HEK293 (cell line): ENCODE data around the gene CRY2.

Source experiments
- GLIS1 ChIP-seq: fragments of 450-650 bp; formaldehyde crosslinking; IDR thresholded peaks from 2 replicates; pipeline ENCODE4 v1.5.1; 2016; ENCODE audit warnings: missing biosample characterization, missing genetic modification characterization
- ZBTB21 ChIP-seq: fragments of 450-650 bp; formaldehyde crosslinking; IDR thresholded peaks from 2 replicates; pipeline ENCODE4 v1.5.1; 2017; ENCODE audit warnings: missing biosample characterization, missing genetic modification characterization
- ZNF157 ChIP-seq: fragments of 450-650 bp; formaldehyde crosslinking; IDR thresholded peaks from 2 replicates; pipeline ENCODE4 v1.5.1; 2016; ENCODE audit warnings: missing biosample characterization, missing genetic modification characterization
- ZNF16 ChIP-seq: fragments of 450-650 bp; formaldehyde crosslinking; IDR thresholded peaks from 2 replicates; pipeline ENCODE4 v1.5.1; 2016; ENCODE audit warnings: low read depth, missing biosample characterization, missing genetic modification characterization
- ZNF239 ChIP-seq: fragments of 450-650 bp; formaldehyde crosslinking; IDR thresholded peaks from 2 replicates; pipeline ENCODE4 v1.5.1; 2016; ENCODE audit warnings: missing biosample characterization, missing genetic modification characterization
- ZNF544 ChIP-seq: fragments of 450-650 bp; formaldehyde crosslinking; IDR thresholded peaks from 2 replicates; pipeline ENCODE4 v1.5.0; 2017; ENCODE audit warnings: missing biosample characterization, missing genetic modification characterization
- ZNF548 ChIP-seq: fragments of 450-650 bp; formaldehyde crosslinking; IDR thresholded peaks from 2 replicates; pipeline ENCODE4 v1.5.1; 2016; ENCODE audit warnings: missing biosample characterization, missing genetic modification characterization
- ZNF670 ChIP-seq: fragments of 450-650 bp; formaldehyde crosslinking; IDR thresholded peaks from 2 replicates; pipeline ENCODE4 v1.5.1; 2016; ENCODE audit warnings: missing biosample characterization, missing genetic modification characterization, low read depth
- ZNF76 ChIP-seq: fragments of 450-650 bp; formaldehyde crosslinking; IDR thresholded peaks from 2 replicates; pipeline ENCODE4; 2016; ENCODE audit warnings: low read depth, missing biosample characterization, missing genetic modification characterization, borderline replicate concordance
- TF ChIP-seq, protein P1 (sequence below): sonication (generic); formaldehyde crosslinking; IDR thresholded peaks from 2 replicates; pipeline ENCODE4 v1.8.1; 2022; ENCODE audit warnings: mild to moderate bottlenecking, moderate library complexity, missing genetic modification reagents
- TF ChIP-seq, protein P2 (sequence below): fragments of 450-650 bp; formaldehyde crosslinking; IDR thresholded peaks from 2 replicates; pipeline ENCODE4 v1.5.1; 2016; ENCODE audit warnings: missing biosample characterization, missing genetic modification characterization

DNA sequence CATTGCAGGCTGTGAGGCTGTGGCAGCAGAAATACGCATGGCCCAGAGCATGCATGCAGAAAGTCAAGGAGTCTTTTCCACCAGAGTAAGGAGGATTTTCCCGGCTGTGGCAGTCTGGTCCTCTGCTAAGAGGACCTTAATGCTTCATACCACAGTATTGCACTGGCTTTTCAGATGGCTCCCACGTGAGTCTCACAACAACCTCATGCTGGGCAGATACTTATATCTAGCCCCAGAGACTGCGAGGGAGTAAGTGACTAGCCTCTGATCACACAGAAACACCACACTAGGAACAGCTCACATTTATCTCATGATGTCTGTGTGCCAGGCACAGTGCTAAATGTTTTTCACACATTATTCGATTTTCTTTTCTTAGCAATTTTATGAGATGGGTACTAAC is 8.0 kb downstream of the CRY2 start:
- TF ChIP-seq ZBTB21 (tag by site-specific recombination): no peak
- no peak for TF ChIP-seq ZNF544 (tag by site-specific recombination)
- TF ChIP-seq, protein P1, sequence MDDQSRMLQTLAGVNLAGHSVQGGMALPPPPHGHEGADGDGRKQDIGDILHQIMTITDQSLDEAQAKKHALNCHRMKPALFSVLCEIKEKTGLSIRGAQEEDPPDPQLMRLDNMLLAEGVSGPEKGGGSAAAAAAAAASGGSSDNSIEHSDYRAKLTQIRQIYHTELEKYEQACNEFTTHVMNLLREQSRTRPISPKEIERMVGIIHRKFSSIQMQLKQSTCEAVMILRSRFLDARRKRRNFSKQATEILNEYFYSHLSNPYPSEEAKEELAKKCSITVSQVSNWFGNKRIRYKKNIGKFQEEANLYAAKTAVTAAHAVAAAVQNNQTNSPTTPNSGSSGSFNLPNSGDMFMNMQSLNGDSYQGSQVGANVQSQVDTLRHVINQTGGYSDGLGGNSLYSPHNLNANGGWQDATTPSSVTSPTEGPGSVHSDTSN (CRISPR knock-in tag): no peak
- TF ChIP-seq ZNF548 (tag by site-specific recombination): no peak
- no peak for TF ChIP-seq GLIS1
- TF ChIP-seq ZNF16 (tag by site-specific recombination): no peak
- TF ChIP-seq, protein P2, sequence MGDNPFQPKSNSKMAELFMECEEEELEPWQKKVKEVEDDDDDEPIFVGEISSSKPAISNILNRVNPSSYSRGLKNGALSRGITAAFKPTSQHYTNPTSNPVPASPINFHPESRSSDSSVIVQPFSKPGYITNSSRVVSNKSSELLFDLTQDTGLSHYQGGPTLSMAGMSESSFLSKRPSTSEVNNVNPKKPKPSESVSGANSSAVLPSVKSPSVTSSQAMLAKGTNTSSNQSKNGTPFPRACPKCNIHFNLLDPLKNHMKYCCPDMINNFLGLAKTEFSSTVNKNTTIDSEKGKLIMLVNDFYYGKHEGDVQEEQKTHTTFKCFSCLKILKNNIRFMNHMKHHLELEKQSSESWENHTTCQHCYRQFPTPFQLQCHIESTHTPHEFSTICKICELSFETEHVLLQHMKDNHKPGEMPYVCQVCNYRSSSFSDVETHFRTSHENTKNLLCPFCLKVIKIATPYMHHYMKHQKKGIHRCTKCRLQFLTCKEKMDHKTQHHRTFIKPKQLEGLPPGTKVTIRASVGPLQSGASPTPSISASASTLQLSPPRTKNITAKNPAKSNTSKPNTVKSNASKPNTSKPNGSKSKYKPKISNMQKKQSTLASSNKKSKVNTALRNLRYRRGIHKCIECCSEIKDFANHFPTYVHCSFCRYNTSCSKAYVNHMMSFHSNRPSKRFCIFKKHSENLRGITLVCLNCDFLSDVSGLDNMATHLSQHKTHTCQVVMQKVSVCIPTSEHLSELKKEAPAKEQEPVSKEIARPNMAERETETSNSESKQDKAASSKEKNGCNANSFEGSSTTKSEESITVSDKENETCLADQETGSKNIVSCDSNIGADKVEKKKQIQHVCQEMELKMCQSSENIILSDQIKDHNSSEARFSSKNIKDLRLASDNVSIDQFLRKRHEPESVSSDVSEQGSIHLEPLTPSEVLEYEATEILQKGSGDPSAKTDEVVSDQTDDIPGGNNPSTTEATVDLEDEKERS (tag by site-specific recombination): no peak
- no peak for TF ChIP-seq ZNF76 (tag by site-specific recombination)
- no peak for TF ChIP-seq ZNF157 (tag by site-specific recombination)
- TF ChIP-seq ZNF239 (tag by site-specific recombination): no peak
- TF ChIP-seq ZNF670 (tag by site-specific recombination): no peak
